Nephron (organoid): ENCODE measurements around the gene MMP15.
"Not testable (repeated sequence)": the region's sequence is repeated elsewhere in the genome, so short reads cannot be mapped to it uniquely, and the experiment has no call there.

Experiments used
- H3K27ac Mint-ChIP-seq, 3 experiments: 2 replicates each; pipeline ENCODE4 v1.8.0; 2020; ENCODE audit warnings: mixed read lengths in 3 of 3, mild to moderate bottlenecking in 2 of 3, moderate library complexity in 1 of 3
- H3K27me3 Mint-ChIP-seq: 2 replicates; pipeline ENCODE4 v1.8.0; 2021; ENCODE audit warnings: low read depth, mild to moderate bottlenecking, moderate library complexity, mixed read lengths
- H3K36me3 Mint-ChIP-seq: 2 replicates; pipeline ENCODE4 v1.8.0; 2020; ENCODE audit warnings: low read depth, mixed read lengths
- H3K4me1 Mint-ChIP-seq: 2 replicates; pipeline ENCODE4 v1.8.0; 2020; ENCODE audit warnings: mixed read lengths
- H3K4me3 Mint-ChIP-seq, 3 experiments: 2 replicates each; pipeline ENCODE4 v1.8.0; 2020; ENCODE audit warnings: mild to moderate bottlenecking in 3 of 3, mixed read lengths in 3 of 3, moderate library complexity in 2 of 3
- H3K9me3 Mint-ChIP-seq: 2 replicates; pipeline ENCODE4 v1.8.0; 2020; ENCODE audit warnings: mixed read lengths
- TF ChIP-seq, protein P1 (sequence below), 3 experiments: fragments of 200-600 bp; sonication (generic); IDR thresholded peaks; one replicate each; pipeline ENCODE4 v1.5.0; 2021; ENCODE audit warnings: antibody characterized with exemption in 3 of 3; ENCODE audit not compliant: unreplicated experiment in 3 of 3

The MMP15 gene

DNA sequence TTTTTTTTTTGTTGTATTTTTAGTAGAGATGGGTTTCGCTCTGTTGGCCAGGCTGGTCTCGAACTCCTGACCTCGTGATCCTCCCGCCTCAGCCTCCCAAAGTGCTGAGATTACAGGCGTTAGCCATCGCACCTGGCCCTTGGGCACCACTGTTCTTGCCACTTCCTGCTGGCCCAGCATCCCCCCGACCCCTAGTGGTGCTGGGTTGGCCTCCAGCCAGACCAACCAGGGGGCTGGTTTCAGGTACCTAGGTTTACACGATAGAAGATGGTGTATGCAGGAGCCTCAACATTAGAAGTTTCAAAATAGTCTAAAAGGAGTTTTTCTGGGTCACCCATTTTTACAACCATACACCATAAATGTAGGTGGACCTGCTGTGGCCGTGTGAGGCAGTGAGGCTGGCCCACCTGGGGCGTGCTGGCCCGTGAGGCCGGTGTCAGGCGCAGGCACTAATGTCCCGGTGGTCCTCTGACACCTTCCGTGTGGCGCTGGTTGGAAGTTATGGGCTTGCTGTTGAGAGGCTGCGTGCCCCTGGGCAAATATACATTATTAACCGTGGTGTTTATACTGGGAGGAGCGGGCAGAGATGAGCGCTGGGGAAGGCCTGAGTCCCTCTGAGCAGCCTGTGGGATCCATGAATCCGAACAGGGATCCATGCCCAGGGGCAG is 60.2 kb downstream of the MMP15 start:
- Mint-ChIP-seq H3K9me3 (no peaks in the 10 kb centered on the region), H3K27me3 (no peaks in the 10 kb centered on the region), H3K4me1 (no peaks in the 10 kb centered on the region), H3K4me3 (no peak overlapping the region), H3K27ac (no peak overlapping the region), H3K36me3 (no peaks in the 10 kb centered on the region)
- TF ChIP-seq, protein P1, sequence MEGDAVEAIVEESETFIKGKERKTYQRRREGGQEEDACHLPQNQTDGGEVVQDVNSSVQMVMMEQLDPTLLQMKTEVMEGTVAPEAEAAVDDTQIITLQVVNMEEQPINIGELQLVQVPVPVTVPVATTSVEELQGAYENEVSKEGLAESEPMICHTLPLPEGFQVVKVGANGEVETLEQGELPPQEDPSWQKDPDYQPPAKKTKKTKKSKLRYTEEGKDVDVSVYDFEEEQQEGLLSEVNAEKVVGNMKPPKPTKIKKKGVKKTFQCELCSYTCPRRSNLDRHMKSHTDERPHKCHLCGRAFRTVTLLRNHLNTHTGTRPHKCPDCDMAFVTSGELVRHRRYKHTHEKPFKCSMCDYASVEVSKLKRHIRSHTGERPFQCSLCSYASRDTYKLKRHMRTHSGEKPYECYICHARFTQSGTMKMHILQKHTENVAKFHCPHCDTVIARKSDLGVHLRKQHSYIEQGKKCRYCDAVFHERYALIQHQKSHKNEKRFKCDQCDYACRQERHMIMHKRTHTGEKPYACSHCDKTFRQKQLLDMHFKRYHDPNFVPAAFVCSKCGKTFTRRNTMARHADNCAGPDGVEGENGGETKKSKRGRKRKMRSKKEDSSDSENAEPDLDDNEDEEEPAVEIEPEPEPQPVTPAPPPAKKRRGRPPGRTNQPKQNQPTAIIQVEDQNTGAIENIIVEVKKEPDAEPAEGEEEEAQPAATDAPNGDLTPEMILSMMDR (IDR thresholded peaks at IDR 0.05; ENCODE audit: unreplicated experiment in 3 of 3): no peak

GRCh38 chr16:58086381-58087208 is 61.0 kb downstream of the MMP15 start:
- no peaks in the 10 kb centered on the region for H3K9me3 Mint-ChIP-seq
- no peak overlapping the region for H3K27ac Mint-ChIP-seq
- H3K4me1 Mint-ChIP-seq: no peaks in the 10 kb centered on the region
- H3K36me3 Mint-ChIP-seq: no peaks in the 10 kb centered on the region
- TF ChIP-seq, protein P1 (IDR thresholded peaks at IDR 0.05; ENCODE audit: unreplicated experiment in 3 of 3): no peak
- no peaks in the 10 kb centered on the region for H3K27me3 Mint-ChIP-seq
- no peak overlapping the region for H3K4me3 Mint-ChIP-seq

DNA sequence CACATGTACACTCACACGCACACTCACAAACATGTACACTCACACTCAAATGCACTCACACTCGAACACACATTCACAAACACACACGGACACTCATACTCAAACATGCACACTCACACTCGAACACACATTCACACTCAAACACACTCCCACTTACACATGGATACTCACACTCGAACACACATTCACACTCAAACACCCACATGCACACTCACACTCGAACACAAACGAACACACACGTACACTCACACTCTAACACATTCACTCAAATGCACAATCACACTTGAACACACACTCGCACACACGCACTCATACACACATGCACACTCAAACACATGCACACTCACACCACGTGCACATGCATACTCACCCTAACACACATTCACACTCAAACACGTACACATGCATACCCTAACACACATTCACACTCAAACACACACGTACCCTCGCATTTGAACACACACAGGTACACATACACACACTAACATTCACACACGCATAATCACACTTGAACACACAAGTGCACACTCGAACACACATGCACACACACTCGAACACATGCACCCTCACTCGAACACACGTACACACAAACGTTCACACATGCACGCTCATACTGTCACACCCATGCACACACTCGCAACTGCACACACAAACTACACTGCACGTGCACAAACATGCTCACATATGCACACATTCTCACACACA is 61.8 kb downstream of the MMP15 start:
- H3K4me1 Mint-ChIP-seq: no peaks in the 10 kb centered on the region
- no peaks in the 10 kb centered on the region for H3K27me3 Mint-ChIP-seq
- no peak overlapping the region for H3K27ac Mint-ChIP-seq
- no peaks in the 10 kb centered on the region for H3K36me3 Mint-ChIP-seq
- TF ChIP-seq, protein P1 (IDR thresholded peaks at IDR 0.05; ENCODE audit: unreplicated experiment in 3 of 3): no peak
- no peak overlapping the region for H3K4me3 Mint-ChIP-seq
- no peaks in the 10 kb centered on the region for H3K9me3 Mint-ChIP-seq

DNA sequence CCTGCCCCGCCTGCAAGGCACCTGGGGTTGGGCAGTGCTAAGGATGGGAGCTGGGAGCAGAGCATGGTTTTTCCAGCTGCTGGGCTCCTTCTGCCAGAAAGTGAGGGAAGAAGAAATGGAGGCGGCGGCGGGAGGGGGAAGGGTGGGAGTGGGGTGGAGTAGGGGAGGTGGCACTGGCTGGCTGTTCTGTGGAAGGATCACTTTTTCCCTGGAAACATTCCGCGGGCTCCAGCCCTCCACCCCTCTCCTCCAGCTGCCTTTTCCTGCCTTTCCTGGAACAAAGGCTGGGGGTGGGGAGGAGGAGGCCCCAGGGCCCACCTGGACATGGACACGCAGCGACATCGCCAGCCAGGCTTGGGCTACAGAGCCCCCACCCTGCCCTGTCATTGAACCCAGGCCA is 62.5 kb downstream of the MMP15 start:
- no peaks in the 10 kb centered on the region for H3K27me3 Mint-ChIP-seq
- TF ChIP-seq, protein P1 (IDR thresholded peaks at IDR 0.05; ENCODE audit: unreplicated experiment in 3 of 3): no peak

GRCh38 chr16:58090396-58090795 is 64.8 kb downstream of the MMP15 start:
- H3K27me3 Mint-ChIP-seq, H3K27ac Mint-ChIP-seq, H3K9me3 Mint-ChIP-seq, H3K36me3 Mint-ChIP-seq, H3K4me3 Mint-ChIP-seq, H3K4me1 Mint-ChIP-seq: not testable (repeated sequence)

More for the DNA sequence above, 62.5 kb downstream of the MMP15 start:
- Mint-ChIP-seq H3K4me3 (no peak overlapping the region), H3K36me3 (no peaks in the 10 kb centered on the region), H3K27ac (no peak overlapping the region), H3K9me3 (no peaks in the 10 kb centered on the region), H3K4me1 (no peaks in the 10 kb centered on the region)

DNA sequence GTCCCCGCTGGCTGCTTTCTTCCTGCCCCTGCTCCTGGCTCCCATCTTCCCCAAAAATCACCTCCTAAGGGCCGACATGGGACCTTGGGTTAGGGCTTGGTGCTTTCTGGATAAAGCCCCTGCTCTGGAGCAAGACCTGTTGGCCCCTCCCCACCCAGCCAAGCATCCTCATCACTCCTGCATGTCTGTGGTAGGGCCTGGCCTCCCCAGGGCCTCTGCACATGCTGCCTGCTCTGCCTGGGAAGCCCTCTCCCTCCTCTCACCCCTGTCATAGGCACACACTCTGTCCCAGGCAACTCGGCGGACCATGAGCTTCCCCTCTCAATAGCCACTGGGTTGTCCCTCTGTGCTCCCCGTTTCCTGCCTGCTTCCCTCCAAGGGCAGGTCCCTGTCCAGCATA is 68.5 kb downstream of the MMP15 start:
- Mint-ChIP-seq H3K27ac (no peak overlapping the region), H3K9me3 (no peaks in the 10 kb centered on the region), H3K36me3 (no peaks in the 10 kb centered on the region), H3K4me1 (peaks cover 20% of the 10 kb centered on the region), H3K4me3 (no peak overlapping the region), H3K27me3 (no peaks in the 10 kb centered on the region)
- TF ChIP-seq, protein P1 (IDR thresholded peaks at IDR 0.05; ENCODE audit: unreplicated experiment in 3 of 3): no peak
